HCT116 (cell line): Measurements from ENCODE around the gene IVD.

Source experiments
- EGR1 ChIP-seq: IDR thresholded peaks from 2 replicates; pipeline ENCODE4 v1.6.1; 2012; ENCODE audit warnings: low read depth
- ELF1 ChIP-seq: IDR thresholded peaks from 2 replicates; pipeline ENCODE4 v1.6.1; 2012; ENCODE audit warnings: low read depth, borderline replicate concordance
- POLR2A ChIP-seq: IDR thresholded peaks from 2 replicates; pipeline ENCODE4 v1.7.0; 2011; ENCODE audit warnings: borderline replicate concordance; ENCODE audit not compliant: insufficient read depth, insufficient read length; ENCODE audit errors: extremely low read depth
- POLR2AphosphoS5 ChIP-seq: IDR thresholded peaks from 2 replicates; pipeline ENCODE4 v1.6.1; 2011; ENCODE audit warnings: mild to moderate bottlenecking, low read depth, low read length, moderate library complexity
- RAD21 ChIP-seq: IDR thresholded peaks from 2 replicates; pipeline ENCODE4 v1.6.1; 2012; ENCODE audit warnings: low read depth, mild to moderate bottlenecking
- TCF7L2 ChIP-seq: IDR thresholded peaks from 2 replicates; pipeline ENCODE4 v1.7.0; 2011; ENCODE audit warnings: borderline replicate concordance, inconsistent platforms; ENCODE audit not compliant: insufficient read depth, insufficient read length; ENCODE audit errors: extremely low read depth
- YY1 ChIP-seq: IDR thresholded peaks from 2 replicates; pipeline ENCODE4 v1.6.1; 2011; ENCODE audit warnings: low read length, low read depth, moderate library complexity, mild to moderate bottlenecking; ENCODE audit not compliant: insufficient replicate concordance; ENCODE audit errors: extremely low read depth
- ZNF274 ChIP-seq: fragments of 200-500 bp; sonication (Bioruptor generic); IDR thresholded peaks from 2 replicates; pipeline ENCODE4 v1.6.1; 2014; ENCODE audit warnings: mild to moderate bottlenecking, low read depth, low read length, inconsistent platforms
- TF ChIP-seq, protein P1 (sequence below), 3 experiments: fragments of 200-600 bp in 1 of 3; sonication (generic) in 1 of 3; IDR thresholded peaks in 2 of 3; conservative IDR thresholded peaks in 1 of 3; 2 replicates each; pipeline ENCODE4 v1.5.1; 2012 to 2017; ENCODE audit warnings: low read depth in 2 of 3, low read length in 2 of 3, antibody characterized with exemption in 1 of 3, borderline replicate concordance in 1 of 3, control low read depth in 1 of 3, mild to moderate bottlenecking in 1 of 3, mixed read lengths in 1 of 3, mixed run types in 1 of 3, moderate library complexity in 1 of 3; ENCODE audit not compliant: insufficient read depth in 1 of 3
- TF ChIP-seq, protein P2 (sequence below): IDR thresholded peaks from 2 replicates; pipeline ENCODE4 v1.6.1; 2012

DNA sequence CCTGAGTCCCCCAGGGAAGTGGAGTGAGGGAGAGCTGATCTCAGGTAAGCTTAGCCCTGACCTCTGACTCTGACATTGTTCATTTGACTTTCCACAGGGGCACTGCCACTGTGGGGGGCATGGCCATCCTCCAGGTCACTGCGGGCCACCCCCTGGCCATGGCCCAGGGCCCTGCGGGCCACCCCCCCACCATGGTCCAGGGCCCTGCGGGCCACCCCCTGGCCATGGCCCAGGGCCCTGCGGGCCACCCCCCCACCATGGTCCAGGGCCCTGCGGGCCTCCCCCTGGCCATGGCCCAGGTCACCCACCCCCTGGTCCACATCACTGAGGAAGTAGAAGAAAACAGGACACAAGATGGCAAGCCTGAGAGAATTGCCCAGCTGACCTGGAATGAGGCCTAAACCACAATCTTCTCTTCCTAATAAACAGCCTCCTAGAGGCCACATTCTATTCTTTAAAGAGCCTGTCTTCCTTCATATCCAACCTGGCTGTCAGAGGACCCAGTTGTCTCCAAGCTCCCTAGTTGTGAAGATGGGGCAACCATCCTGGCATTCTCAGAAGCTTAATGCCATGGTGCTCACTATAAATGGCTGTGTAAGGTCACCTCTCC, 49.5 kb upstream of the IVD start:
- TF ChIP-seq EGR1: no peak
- TF ChIP-seq RAD21: no peak
- TF ChIP-seq ZNF274: no peak
- no peak for TF ChIP-seq POLR2A
- TF ChIP-seq, protein P1, sequence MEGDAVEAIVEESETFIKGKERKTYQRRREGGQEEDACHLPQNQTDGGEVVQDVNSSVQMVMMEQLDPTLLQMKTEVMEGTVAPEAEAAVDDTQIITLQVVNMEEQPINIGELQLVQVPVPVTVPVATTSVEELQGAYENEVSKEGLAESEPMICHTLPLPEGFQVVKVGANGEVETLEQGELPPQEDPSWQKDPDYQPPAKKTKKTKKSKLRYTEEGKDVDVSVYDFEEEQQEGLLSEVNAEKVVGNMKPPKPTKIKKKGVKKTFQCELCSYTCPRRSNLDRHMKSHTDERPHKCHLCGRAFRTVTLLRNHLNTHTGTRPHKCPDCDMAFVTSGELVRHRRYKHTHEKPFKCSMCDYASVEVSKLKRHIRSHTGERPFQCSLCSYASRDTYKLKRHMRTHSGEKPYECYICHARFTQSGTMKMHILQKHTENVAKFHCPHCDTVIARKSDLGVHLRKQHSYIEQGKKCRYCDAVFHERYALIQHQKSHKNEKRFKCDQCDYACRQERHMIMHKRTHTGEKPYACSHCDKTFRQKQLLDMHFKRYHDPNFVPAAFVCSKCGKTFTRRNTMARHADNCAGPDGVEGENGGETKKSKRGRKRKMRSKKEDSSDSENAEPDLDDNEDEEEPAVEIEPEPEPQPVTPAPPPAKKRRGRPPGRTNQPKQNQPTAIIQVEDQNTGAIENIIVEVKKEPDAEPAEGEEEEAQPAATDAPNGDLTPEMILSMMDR (IDR thresholded peaks at IDR 0.05 in 2 of 3, conservative IDR thresholded peaks at IDR 0.05 in 1 of 3; ENCODE audit: borderline replicate concordance in 1 of 3, insufficient read depth in 1 of 3, low read depth in 2 of 3, low read length in 2 of 3): no peak
- TF ChIP-seq, protein P2, sequence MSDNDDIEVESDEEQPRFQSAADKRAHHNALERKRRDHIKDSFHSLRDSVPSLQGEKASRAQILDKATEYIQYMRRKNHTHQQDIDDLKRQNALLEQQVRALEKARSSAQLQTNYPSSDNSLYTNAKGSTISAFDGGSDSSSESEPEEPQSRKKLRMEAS: no peak
- TF ChIP-seq YY1: no peak
- no peak for TF ChIP-seq POLR2AphosphoS5
- no peak for TF ChIP-seq TCF7L2
- TF ChIP-seq ELF1: no peak
